Adipocyte (in vitro differentiated cells): ENCODE results near the gene BMPR2.
"Not testable (repeated sequence)": the region's sequence is repeated elsewhere in the genome, so short reads cannot be mapped to it uniquely, and the experiment has no call there.

ENCODE experiments used
- DNase-seq: peaks from one replicate; pipeline ENCODE4 v3.0.0-alpha.2; 2015; ENCODE audit warnings: low read depth
- H3K27me3 ChIP-seq: replicated peaks from 2 replicates; pipeline ENCODE4 v1.7.0; 2013; ENCODE audit warnings: mild to moderate bottlenecking, low read length, moderate library complexity; ENCODE audit not compliant: control insufficient read depth, insufficient read depth
- H3K36me3 ChIP-seq: 2 replicates; pipeline ENCODE4 v1.7.0; 2013; ENCODE audit warnings: low read length, mild to moderate bottlenecking, moderate library complexity; ENCODE audit not compliant: control insufficient read depth, insufficient read depth, severe bottlenecking
- H3K4me1 ChIP-seq: 2 replicates; pipeline ENCODE4 v1.7.0; 2013; ENCODE audit warnings: mild to moderate bottlenecking, low read length, moderate library complexity; ENCODE audit not compliant: control insufficient read depth, insufficient read depth
- H3K4me3 ChIP-seq: 2 replicates; pipeline ENCODE4 v1.7.0; 2013; ENCODE audit warnings: mild to moderate bottlenecking, low read length, moderate library complexity
- H3K9ac ChIP-seq: 2 replicates; pipeline ENCODE4 v1.7.0; 2013; ENCODE audit warnings: mild to moderate bottlenecking, low read length, moderate library complexity
- H3K9me3 ChIP-seq: 2 replicates; pipeline ENCODE4 v1.7.0; 2013; ENCODE audit warnings: mild to moderate bottlenecking, low read length, moderate library complexity; ENCODE audit not compliant: control insufficient read depth

BMPR2 gene

GRCh38 chr2:202541137-202541536, 165.0 kb downstream of the BMPR2 start:
- H3K36me3 ChIP-seq, result peaks cover 3% of the 10 kb centered on the region
- no peaks in the 10 kb centered on the region for H3K4me1 ChIP-seq
- no peak overlapping the region for H3K9ac ChIP-seq
- H3K4me3 ChIP-seq, result no peak overlapping the region
- no peak for DNase-seq
- H3K27me3 ChIP-seq, result no peaks in the 10 kb centered on the region
- H3K9me3 ChIP-seq, result no peaks in the 10 kb centered on the region

- H3K4me1 ChIP-seq, result no peaks in the 10 kb centered on the region
- H3K9me3 ChIP-seq, result no peaks in the 10 kb centered on the region
- H3K27me3 ChIP-seq, result no peaks in the 10 kb centered on the region
- no peak overlapping the region for H3K4me3 ChIP-seq
- DNase-seq, result no peak
- H3K36me3 ChIP-seq, result peaks cover 3% of the 10 kb centered on the region
- no peak overlapping the region for H3K9ac ChIP-seq
Measured at GRCh38 chr2:202542142-202542541, 166.0 kb downstream of the BMPR2 start.

- DNase-seq, result no peak
- H3K36me3 ChIP-seq, result peaks cover 6% of the 10 kb centered on the region
Measured at GRCh38 chr2:202545523-202545922, 169.4 kb downstream of the BMPR2 start.

GRCh38 chr2:202545931-202546330, 169.8 kb downstream of the BMPR2 start:
- H3K9me3 ChIP-seq, result no peaks in the 10 kb centered on the region
- H3K9ac ChIP-seq, result no peak overlapping the region
- H3K4me3 ChIP-seq, result no peak overlapping the region
- no peaks in the 10 kb centered on the region for H3K27me3 ChIP-seq
- H3K4me1 ChIP-seq, result no peaks in the 10 kb centered on the region
- H3K36me3 ChIP-seq, result peaks cover 6% of the 10 kb centered on the region
- DNase-seq, result no peak

More at GRCh38 chr2:202545523-202545922, 169.4 kb downstream of the BMPR2 start:
- Histone ChIP-seq H3K27me3 (no peaks in the 10 kb centered on the region), H3K4me3 (no peak overlapping the region), H3K4me1 (no peaks in the 10 kb centered on the region), H3K9me3 (no peaks in the 10 kb centered on the region), H3K9ac (no peak overlapping the region)

- not testable (repeated sequence) for DNase-seq, H3K27me3 ChIP-seq, H3K4me1 ChIP-seq, H3K9me3 ChIP-seq, H3K36me3 ChIP-seq, H3K9ac ChIP-seq, H3K4me3 ChIP-seq
Measured at GRCh38 chr2:202546499-202547141, 170.5 kb downstream of the BMPR2 start.

- Histone ChIP-seq H3K36me3 (peaks cover 17% of the 10 kb centered on the region), H3K4me1 (no peaks in the 10 kb centered on the region), H3K9me3 (no peaks in the 10 kb centered on the region), H3K27me3 (no peaks in the 10 kb centered on the region), H3K4me3 (no peak overlapping the region), H3K9ac (no peak overlapping the region)
- DNase-seq, result no peak
Measured at GRCh38 chr2:202548240-202548639, 172.1 kb downstream of the BMPR2 start.

GRCh38 chr2:202551000-202551399, 174.9 kb downstream of the BMPR2 start:
- not testable (repeated sequence) for H3K4me1 ChIP-seq, H3K4me3 ChIP-seq, H3K9me3 ChIP-seq, H3K9ac ChIP-seq, H3K27me3 ChIP-seq
- peaks cover 42% of the 10 kb centered on the region for H3K36me3 ChIP-seq
- DNase-seq, result peak; percentile 57

GRCh38 chr2:202555356-202555755, 179.2 kb downstream of the BMPR2 start:
- no peak for DNase-seq
- Histone ChIP-seq H3K36me3 (peaks cover 56% of the 10 kb centered on the region), H3K9ac (no peak overlapping the region), H3K27me3 (no peaks in the 10 kb centered on the region), H3K4me1 (no peaks in the 10 kb centered on the region), H3K9me3 (no peaks in the 10 kb centered on the region), H3K4me3 (no peak overlapping the region)

GRCh38 chr2:202560200-202560599, 184.1 kb downstream of the BMPR2 start:
- Histone ChIP-seq H3K4me1 (peaks cover 12% of the 10 kb centered on the region), H3K9ac (no peak overlapping the region), H3K9me3 (no peaks in the 10 kb centered on the region), H3K4me3 (no peak overlapping the region), H3K27me3 (no peaks in the 10 kb centered on the region), H3K36me3 (peaks cover 36% of the 10 kb centered on the region)
- no peak for DNase-seq

GRCh38 chr2:202564226-202564625, 188.1 kb downstream of the BMPR2 start:
- no peak overlapping the region for H3K4me3 ChIP-seq
- H3K4me1 ChIP-seq, result peaks cover 22% of the 10 kb centered on the region
- H3K36me3 ChIP-seq, result peaks cover 19% of the 10 kb centered on the region
- peak; percentile 63 for DNase-seq
- no peaks in the 10 kb centered on the region for H3K9me3 ChIP-seq
- H3K9ac ChIP-seq, result no peak overlapping the region
- no peaks in the 10 kb centered on the region for H3K27me3 ChIP-seq

- H3K9me3 ChIP-seq, result no peaks in the 10 kb centered on the region
- no peaks in the 10 kb centered on the region for H3K27me3 ChIP-seq
- H3K4me1 ChIP-seq, result peaks cover 24% of the 10 kb centered on the region
- H3K9ac ChIP-seq, result peak overlapping the region; percentile 9
- H3K4me3 ChIP-seq, result no peak overlapping the region
- H3K36me3 ChIP-seq, result peaks cover 5% of the 10 kb centered on the region
- peak; percentile 67 for DNase-seq
Measured at GRCh38 chr2:202566286-202566685, 190.2 kb downstream of the BMPR2 start.

- no peak overlapping the region for H3K9ac ChIP-seq
- DNase-seq, result no peak
- H3K36me3 ChIP-seq, result no peaks in the 10 kb centered on the region
- H3K4me3 ChIP-seq, result no peak overlapping the region
- H3K9me3 ChIP-seq, result no peaks in the 10 kb centered on the region
- peaks cover 3% of the 10 kb centered on the region for H3K4me1 ChIP-seq
- no peaks in the 10 kb centered on the region for H3K27me3 ChIP-seq
Measured at GRCh38 chr2:202574541-202574940, 198.4 kb downstream of the BMPR2 start.
